Measurements from ENCODE around the gene CEP57L1. TPM values are rescaled to one million over a fixed set of nuclear protein-coding genes. Genes with fewer than 3 reads are reported as not detected.
A peak's percentile ranks its signal among the peaks of the same experiment; 100 is the strongest.
"Not testable (repeated sequence)": the region's sequence is repeated elsewhere in the genome, so short reads cannot be mapped to it uniquely, and the experiment has no call there.

Gene CEP57L1
- total RNA-seq, 1 donor from 2014 or later: 6.3 TPM

DNA sequence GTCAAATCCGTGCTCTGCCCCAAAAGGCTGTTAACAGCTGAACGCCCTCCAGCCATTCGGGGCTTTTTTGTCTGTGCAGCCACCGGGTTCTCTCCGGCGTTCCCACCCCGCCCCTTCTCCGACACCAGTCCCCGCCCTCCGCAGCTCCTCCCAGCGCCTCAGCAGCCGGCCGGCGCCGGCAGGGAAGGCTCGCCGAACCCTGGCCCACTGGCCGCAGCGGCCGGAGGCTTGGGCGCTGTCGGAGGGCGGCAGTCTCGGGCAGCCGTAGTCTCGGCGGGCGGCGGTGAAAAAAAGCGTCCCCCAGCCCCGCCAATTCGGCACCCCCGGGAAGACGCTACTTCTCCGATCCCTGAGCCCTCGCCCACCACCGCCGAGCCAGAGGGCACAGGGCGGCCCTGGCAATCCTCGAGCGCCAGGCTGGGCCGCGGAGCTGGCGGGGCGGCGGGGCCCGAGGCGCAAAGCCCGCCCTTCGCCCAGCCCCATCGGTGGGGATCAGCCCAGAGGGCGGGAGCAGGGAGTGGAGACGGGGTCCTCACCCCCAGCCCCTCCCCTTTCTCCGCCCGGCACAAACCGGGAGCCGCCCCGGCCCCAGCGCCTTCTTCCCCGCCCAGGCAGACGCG is 781 bp upstream of the CEP57L1 start, which contains the start of gene SESN1:
Gene SESN1, minus strand, starts transcription at position 431 of the 620 bp plus-strand sequence. CDS start 773 bp downstream, outside the sequence.
- ATAC-seq (ENCODE audit: poor library complexity): peak; percentile 90
- peak; percentile 95 for DNase-seq
- intact Hi-C loops (cut with DNase I): loop anchor here (2.0 kb wide), 1 partner anchor 288 kb away; the partner anchor contains the start of gene CD164

DNA sequence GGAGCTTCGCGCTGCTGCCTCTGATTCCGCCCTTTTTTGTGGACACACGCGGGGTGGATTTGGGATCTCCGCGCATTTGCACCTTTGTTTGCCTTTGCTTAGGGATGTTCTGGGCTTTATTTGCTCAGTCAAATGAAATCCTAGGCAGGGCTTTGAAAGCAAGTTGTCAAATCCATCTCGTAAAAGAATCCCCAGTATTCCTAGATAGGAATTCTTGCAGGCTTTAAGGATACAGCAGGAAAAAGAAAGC is 453 bp downstream of the CEP57L1 start:
- no peak for ATAC-seq (ENCODE audit: poor library complexity)
- DNase-seq: no peak
- intact Hi-C loops (cut with DNase I): loop anchor here (2.0 kb wide), 1 partner anchor 287 kb away; the partner anchor contains the start of gene CD164

DNA sequence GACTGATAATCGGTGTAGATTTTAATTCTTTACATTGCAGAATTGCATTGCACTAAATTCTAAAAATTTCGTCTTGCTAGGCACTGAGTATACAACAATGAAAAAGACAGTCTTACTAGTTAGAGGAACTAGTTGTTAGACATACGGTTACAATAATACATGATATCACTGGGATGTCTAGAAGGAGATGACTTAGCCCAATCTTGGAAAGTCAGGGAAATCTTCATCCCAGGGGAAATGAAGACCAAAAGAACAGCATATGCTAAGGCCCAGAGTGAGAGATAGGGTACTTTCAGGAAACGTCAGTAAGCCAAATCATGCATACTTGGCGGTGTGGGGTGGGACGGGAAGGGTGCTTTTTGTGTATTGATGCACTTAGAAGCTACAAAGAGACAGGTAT is 901 bp downstream of the CEP57L1 start:
- intact Hi-C loops (cut with DNase I): no loop called here
- DNase-seq (no peak), ATAC-seq (ENCODE audit: poor library complexity) (no peak)

DNA sequence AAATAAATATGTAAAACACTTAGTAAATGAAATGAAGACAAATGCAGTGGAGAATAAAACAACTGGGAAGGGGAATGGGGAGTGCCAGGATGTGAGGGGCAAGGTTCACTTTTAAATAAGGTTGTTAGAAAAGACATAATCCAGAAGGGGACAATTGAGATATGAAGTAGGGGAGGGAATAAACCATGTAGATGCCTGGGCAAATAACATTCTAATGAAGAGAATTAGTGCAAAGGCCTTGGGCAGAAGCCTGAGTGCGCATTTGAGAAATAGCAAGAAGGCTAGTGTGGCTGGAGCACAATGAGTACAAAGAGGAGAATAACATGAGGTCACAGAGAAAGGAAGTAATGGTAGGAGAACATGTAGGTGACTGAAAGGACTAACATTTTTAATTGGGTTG is 2.4 kb downstream of the CEP57L1 start:
- DNase-seq: no peak
- no peak for ATAC-seq (ENCODE audit: poor library complexity)
- intact Hi-C loops (cut with DNase I): no loop called here

DNA sequence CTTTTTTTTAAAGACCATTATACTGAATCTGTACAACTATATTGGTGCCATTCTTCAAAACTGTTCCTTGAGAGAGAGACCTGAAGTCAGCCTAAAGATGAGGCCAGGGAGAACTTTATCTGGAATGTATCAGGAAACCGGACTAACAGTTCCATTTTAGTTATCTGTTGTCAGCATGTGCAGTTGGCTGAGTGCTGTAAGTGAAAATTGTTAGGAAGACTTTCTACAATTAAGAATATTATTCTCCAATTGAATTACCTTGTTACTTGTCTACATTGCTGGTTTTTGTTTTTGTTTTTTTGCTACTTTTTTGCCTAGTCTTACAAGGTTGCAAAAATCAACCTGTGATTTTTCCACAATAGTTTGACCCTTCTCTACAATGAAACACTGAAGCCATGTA is 7.5 kb downstream of the CEP57L1 start:
- DNase-seq (no peak), ATAC-seq (ENCODE audit: poor library complexity) (no peak)
- intact Hi-C loops (cut with DNase I): no loop called here

DNA sequence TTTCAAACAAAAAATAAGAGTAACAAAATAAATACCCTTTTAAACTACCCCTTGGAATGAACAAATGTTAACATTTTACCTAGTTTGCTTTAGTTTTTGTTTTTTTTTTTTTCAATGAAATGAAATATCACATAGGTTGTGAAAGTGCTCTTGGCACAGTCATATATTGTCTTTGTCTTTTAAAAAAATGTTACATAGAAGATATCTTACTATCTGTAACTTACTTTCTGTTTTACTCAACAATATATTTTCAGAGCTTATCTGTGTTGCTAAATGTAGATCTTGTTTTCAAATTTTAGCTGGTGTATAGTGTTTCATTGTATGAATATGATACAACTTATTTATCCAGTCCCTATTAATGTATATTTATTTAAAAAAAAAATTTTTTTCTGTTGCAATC is 8.6 kb downstream of the CEP57L1 start:
- ATAC-seq (ENCODE audit: poor library complexity) (no peak), DNase-seq (no peak)
- intact Hi-C loops (cut with DNase I): no loop called here

GRCh38 chr6:109104512-109104911 is 9.2 kb downstream of the CEP57L1 start:
- DNase-seq (no peak), ATAC-seq (ENCODE audit: poor library complexity) (no peak)
- intact Hi-C loops (cut with DNase I): no loop called here

- ATAC-seq (ENCODE audit: poor library complexity) (no peak), DNase-seq (no peak)
- intact Hi-C loops (cut with DNase I): no loop called here
Measured at GRCh38 chr6:109105681-109106080, 10.4 kb downstream of the CEP57L1 start.

DNA sequence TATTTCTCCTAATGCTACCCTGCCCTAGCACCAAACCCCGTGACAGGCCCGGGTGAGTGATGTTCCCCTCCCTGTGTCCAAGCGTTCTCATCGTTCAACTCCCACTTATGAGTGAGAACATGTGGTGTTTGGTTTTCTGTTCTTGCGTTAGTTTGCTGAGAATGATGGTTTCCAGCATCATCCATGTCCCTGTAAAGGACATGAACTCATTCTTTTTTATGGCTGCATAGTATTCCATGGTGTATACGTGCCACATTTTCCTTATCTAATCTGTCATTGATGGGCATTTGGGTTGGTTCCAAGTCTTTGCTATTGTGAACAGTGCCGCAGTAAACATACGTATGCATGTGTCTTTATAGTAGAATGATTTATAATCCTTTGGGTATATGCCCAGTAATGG is 14.4 kb downstream of the CEP57L1 start:
- DNase-seq; ATAC-seq (ENCODE audit: poor library complexity); intact Hi-C loops (cut with DNase I): not testable (repeated sequence)

GRCh38 chr6:109112663-109113062 is 17.4 kb downstream of the CEP57L1 start:
- DNase-seq; intact Hi-C loops (cut with DNase I); ATAC-seq (ENCODE audit: poor library complexity): not testable (repeated sequence)

- no peak for DNase-seq
- intact Hi-C loops (cut with DNase I): no loop called here
- peak; percentile 61 for ATAC-seq (ENCODE audit: poor library complexity)
Measured at GRCh38 chr6:109117346-109118035, 22.2 kb downstream of the CEP57L1 start.

GRCh38 chr6:109118337-109118736 is 23.0 kb downstream of the CEP57L1 start:
- DNase-seq: no peak
- no peak for ATAC-seq (ENCODE audit: poor library complexity)
- intact Hi-C loops (cut with DNase I): no loop called here

DNA sequence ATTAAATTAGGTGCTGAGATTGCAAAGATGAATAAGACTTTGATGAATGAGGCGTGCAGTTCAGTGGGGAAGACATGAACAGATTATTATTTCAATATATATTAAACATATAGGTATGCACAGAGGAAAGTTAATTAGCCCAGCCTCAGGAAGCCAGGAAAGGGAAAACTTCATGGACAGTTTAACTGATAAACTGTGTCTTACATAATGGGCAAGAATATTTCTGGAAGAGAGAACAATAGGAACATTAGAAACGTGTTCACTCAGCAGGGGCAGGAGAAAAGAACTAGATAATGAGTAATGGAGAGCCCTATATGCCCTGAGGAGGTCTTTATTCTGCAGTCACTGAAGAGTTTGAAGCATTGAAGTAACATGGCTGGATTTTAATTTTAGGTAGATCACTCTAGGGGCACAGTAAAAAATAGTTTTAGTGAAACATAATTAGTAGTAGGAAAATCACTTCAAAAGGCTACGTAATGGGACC is 23.6 kb downstream of the CEP57L1 start:
- DNase-seq (no peak), ATAC-seq (ENCODE audit: poor library complexity) (no peak)
- intact Hi-C loops (cut with DNase I): no loop called here

DNA sequence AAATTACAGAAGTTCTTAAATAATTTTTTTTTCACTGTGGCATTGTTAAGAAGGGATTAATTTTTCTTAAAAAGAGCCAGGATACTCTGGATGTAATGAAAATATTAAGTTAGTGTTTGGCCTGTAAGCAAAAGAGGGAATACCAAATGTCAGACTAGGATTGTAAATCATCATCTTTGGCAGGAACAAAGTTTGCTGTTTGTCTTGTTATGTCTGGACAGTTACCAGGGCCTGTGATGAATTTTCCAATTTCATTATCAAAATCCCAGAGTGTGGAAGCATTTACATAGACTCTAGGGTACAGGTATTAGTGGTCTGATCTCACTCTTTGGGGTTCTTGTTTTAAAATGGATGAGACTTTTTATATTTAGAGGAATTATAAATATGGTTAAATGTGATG is 26.1 kb downstream of the CEP57L1 start:
- no peak for DNase-seq
- ATAC-seq (ENCODE audit: poor library complexity): no peak
- intact Hi-C loops (cut with DNase I): no loop called here

DNA sequence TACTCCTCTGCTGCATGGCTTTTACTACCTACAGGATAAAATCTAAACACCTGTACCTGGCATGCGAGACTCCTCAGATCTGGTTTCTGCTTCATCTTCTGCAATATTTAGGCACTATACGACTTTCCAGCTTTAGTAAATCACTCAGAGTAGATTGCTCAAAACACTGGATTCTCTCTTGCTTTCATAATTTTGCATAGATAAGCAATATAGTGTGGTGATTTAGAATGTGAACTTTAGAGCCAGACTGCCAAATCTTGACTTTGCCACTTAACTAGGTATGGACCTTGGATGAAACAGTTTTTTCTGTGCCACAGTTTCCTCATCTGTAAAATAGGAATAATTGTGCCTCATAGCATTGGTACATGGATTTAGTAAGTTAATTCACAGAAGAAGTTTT is 28.9 kb downstream of the CEP57L1 start:
- DNase-seq (no peak), ATAC-seq (ENCODE audit: poor library complexity) (no peak)
- intact Hi-C loops (cut with DNase I): no loop called here

- ATAC-seq (ENCODE audit: poor library complexity): no peak
- intact Hi-C loops (cut with DNase I): no loop called here
- no peak for DNase-seq
Measured at GRCh38 chr6:109125504-109125903, 30.2 kb downstream of the CEP57L1 start.

- no peak for DNase-seq
- intact Hi-C loops (cut with DNase I): no loop called here
- no peak for ATAC-seq (ENCODE audit: poor library complexity)
Measured at GRCh38 chr6:109130065-109130464, 34.8 kb downstream of the CEP57L1 start.

- intact Hi-C loops (cut with DNase I); ATAC-seq (ENCODE audit: poor library complexity); DNase-seq: not testable (repeated sequence)
Measured at GRCh38 chr6:109135600-109135999, 40.3 kb downstream of the CEP57L1 start.

DNA sequence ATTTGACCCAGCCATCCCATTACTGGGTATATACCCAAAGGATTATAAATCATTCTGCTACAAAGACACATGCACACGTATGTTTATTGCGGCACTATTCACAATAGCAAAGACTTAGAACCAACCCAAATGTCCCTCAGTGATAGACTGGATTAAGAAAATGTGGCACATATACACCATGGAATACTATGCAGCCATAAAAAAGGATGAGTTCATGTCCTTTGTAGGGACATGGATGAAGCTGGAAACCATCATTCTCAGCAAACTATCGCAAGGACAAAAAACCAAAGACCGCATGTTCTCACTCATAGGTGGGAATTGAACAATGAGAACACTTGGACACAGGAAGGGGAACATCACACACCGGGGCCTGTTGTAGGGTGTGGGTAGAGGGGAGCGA is 40.7 kb downstream of the CEP57L1 start:
- intact Hi-C loops (cut with DNase I); DNase-seq; ATAC-seq (ENCODE audit: poor library complexity): not testable (repeated sequence)

DNA sequence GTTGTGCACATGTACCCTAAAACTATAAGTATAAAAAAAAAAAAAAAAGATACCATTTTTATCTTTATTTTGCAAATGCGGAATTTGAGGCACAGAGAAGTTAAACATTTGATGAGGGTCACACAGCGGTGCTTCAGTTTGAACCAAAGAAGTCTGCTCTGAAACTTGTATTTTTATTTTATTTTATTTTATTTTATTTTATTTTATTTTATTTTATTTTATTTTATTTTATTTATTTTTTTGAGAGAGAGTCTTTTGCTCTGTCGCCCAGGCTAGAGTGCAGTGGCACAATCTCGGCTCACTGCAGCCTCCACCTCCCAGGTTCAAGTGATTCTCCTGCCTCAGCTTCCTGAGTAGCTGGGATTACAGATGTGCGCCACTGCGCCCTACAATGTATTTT is 41.2 kb downstream of the CEP57L1 start:
- intact Hi-C loops (cut with DNase I); ATAC-seq (ENCODE audit: poor library complexity); DNase-seq: not testable (repeated sequence)

Measured in Right ventricle myocardium superior (tissue), 1 donor.